ENCODE measurements around the gene STK24. TPM values are rescaled to one million over a fixed set of nuclear protein-coding genes. Genes with fewer than 3 reads are reported as not detected.

The STK24 gene
- total and polyA plus RNA-seq, 2 donors (not counting 1 experiment from before 2014, with no cell fraction given), result 53.2 to 73.1 TPM

DNA sequence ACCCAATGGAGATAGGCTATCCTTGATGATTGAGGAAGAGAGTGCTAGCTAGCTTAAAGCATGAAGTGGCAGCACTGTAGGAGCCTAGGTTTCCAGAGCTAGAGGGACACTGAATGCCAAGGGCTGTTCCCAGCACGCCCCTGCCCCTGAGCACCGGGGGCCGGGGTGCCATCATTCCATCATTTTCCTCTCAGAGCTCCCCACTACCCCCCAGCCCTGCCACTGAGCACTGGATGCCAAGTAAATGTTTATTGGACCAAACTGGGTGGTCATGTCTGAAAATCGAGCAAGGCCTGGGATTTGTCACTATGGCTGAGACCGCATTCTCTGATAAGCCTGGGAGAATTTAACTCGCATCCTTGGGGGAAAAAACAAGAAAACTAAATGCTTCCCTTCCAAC lies 142.8 kb downstream of the STK24 start:
- no peaks in the 10 kb centered on the region for H3K9me3 ChIP-seq (ENCODE audit: control insufficient read depth, insufficient read depth, low read depth, low read length)
- TF ChIP-seq, protein P1, sequence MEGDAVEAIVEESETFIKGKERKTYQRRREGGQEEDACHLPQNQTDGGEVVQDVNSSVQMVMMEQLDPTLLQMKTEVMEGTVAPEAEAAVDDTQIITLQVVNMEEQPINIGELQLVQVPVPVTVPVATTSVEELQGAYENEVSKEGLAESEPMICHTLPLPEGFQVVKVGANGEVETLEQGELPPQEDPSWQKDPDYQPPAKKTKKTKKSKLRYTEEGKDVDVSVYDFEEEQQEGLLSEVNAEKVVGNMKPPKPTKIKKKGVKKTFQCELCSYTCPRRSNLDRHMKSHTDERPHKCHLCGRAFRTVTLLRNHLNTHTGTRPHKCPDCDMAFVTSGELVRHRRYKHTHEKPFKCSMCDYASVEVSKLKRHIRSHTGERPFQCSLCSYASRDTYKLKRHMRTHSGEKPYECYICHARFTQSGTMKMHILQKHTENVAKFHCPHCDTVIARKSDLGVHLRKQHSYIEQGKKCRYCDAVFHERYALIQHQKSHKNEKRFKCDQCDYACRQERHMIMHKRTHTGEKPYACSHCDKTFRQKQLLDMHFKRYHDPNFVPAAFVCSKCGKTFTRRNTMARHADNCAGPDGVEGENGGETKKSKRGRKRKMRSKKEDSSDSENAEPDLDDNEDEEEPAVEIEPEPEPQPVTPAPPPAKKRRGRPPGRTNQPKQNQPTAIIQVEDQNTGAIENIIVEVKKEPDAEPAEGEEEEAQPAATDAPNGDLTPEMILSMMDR (conservative IDR thresholded peaks at IDR 0.05 in 1 of 2, IDR thresholded peaks at IDR 0.05 in 1 of 2; ENCODE audit: low read depth in 1 of 2, low read length in 2 of 2), result no peak
- TF ChIP-seq EZH2 (IDR thresholded peaks at IDR 0.05; ENCODE audit: low read length, missing control alignments), result no peak
- H3K9ac ChIP-seq (ENCODE audit: insufficient read depth, low read length), result no peak overlapping the region
- H4K20me1 ChIP-seq (ENCODE audit: control insufficient read depth, extremely low read depth, insufficient read depth, low read length), result no peaks in the 10 kb centered on the region
- no peak for DNase-seq (ENCODE audit: low read depth in 2 of 2)
- H3K79me2 ChIP-seq (ENCODE audit: control insufficient read depth, insufficient read depth, low read length), result no peaks in the 10 kb centered on the region
- H3K4me1 ChIP-seq (ENCODE audit: control insufficient read depth, extremely low read depth, insufficient read depth, low read length), result no peaks in the 10 kb centered on the region
- H2AFZ ChIP-seq (ENCODE audit: low read length), result no peak overlapping the region
- H3K4me3 ChIP-seq (replicated peaks in 1 of 4; ENCODE audit: control extremely low read depth in 1 of 4, insufficient read depth in 1 of 4, low read depth in 3 of 4, low read length in 4 of 4), result no peak overlapping the region
- no peak overlapping the region for H3K4me2 ChIP-seq (ENCODE audit: extremely low read depth, insufficient read depth, low read length)
- peaks cover 17% of the 10 kb centered on the region for H3K36me3 ChIP-seq (ENCODE audit: control insufficient read depth, insufficient read depth, low read length)
- no peaks in the 10 kb centered on the region for H3K27me3 ChIP-seq (ENCODE audit: control insufficient read depth, insufficient read depth, low read length)
- H3K27ac ChIP-seq (ENCODE audit: insufficient read depth, low read length), result no peak overlapping the region

DNA sequence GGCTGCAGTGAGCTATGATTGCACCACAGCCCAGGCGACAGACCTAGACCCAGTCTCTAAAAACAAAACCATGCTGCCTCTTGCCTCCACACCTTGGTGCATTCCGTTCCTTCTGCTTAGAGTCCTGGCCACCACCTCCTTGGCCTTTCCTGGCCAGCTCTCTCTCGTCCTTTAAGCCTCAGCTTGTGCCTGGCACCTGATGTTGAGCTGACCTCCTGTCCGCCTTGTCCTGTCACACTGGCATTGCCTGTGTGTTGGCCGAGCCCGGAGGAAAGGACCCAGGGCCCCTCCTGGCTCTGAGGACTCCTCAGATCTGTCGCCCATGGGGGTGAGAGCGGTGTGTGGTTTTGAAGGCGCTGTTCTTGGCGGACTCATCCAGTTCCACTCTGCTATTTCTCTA lies 143.3 kb downstream of the STK24 start:
- peaks cover 13% of the 10 kb centered on the region for H3K36me3 ChIP-seq (ENCODE audit: control insufficient read depth, insufficient read depth, low read length)
- no peak for DNase-seq (ENCODE audit: low read depth in 2 of 2)
- H4K20me1 ChIP-seq (ENCODE audit: control insufficient read depth, extremely low read depth, insufficient read depth, low read length), result no peaks in the 10 kb centered on the region
- no peak overlapping the region for H3K4me2 ChIP-seq (ENCODE audit: extremely low read depth, insufficient read depth, low read length)
- H3K27me3 ChIP-seq (ENCODE audit: control insufficient read depth, insufficient read depth, low read length), result no peaks in the 10 kb centered on the region
- H3K27ac ChIP-seq (ENCODE audit: insufficient read depth, low read length), result no peak overlapping the region
- H3K4me1 ChIP-seq (ENCODE audit: control insufficient read depth, extremely low read depth, insufficient read depth, low read length), result no peaks in the 10 kb centered on the region
- H3K4me3 ChIP-seq (replicated peaks in 1 of 4; ENCODE audit: control extremely low read depth in 1 of 4, insufficient read depth in 1 of 4, low read depth in 3 of 4, low read length in 4 of 4), result no peak overlapping the region
- no peak overlapping the region for H2AFZ ChIP-seq (ENCODE audit: low read length)
- TF ChIP-seq EZH2 (IDR thresholded peaks at IDR 0.05; ENCODE audit: low read length, missing control alignments), result no peak
- TF ChIP-seq, protein P1 (conservative IDR thresholded peaks at IDR 0.05 in 1 of 2, IDR thresholded peaks at IDR 0.05 in 1 of 2; ENCODE audit: low read depth in 1 of 2, low read length in 2 of 2), result no peak
- no peaks in the 10 kb centered on the region for H3K9me3 ChIP-seq (ENCODE audit: control insufficient read depth, insufficient read depth, low read depth, low read length)
- no peak overlapping the region for H3K9ac ChIP-seq (ENCODE audit: insufficient read depth, low read length)
- no peaks in the 10 kb centered on the region for H3K79me2 ChIP-seq (ENCODE audit: control insufficient read depth, insufficient read depth, low read length)

DNA sequence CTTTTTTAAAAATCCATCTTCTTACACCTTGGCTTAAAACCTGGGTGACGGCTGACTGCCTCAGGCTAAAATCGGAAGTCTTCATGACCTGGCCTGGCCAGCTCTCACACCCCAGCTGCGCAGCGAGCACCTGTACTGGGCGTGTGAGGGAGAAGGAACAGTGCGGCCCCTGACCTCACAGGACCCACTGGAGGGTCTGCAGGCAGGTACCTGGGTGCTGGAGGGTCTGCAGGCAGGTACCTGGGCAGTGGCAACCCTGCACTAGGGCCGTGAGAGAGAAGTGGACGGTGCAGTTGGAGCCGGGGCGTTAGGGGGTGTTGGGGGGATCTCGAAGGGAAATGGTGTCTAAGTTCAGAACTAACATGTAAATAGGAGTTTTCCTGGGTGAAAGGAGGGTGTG lies 144.3 kb downstream of the STK24 start:
- no peak for DNase-seq (ENCODE audit: low read depth in 2 of 2)
- Histone ChIP-seq H4K20me1 (ENCODE audit: control insufficient read depth, extremely low read depth, insufficient read depth, low read length) (no peaks in the 10 kb centered on the region), H3K9me3 (ENCODE audit: control insufficient read depth, insufficient read depth, low read depth, low read length) (no peaks in the 10 kb centered on the region), H3K4me1 (ENCODE audit: control insufficient read depth, extremely low read depth, insufficient read depth, low read length) (no peaks in the 10 kb centered on the region), H3K4me2 (ENCODE audit: extremely low read depth, insufficient read depth, low read length) (no peak overlapping the region), H3K36me3 (ENCODE audit: control insufficient read depth, insufficient read depth, low read length) (peaks cover 18% of the 10 kb centered on the region), H3K79me2 (ENCODE audit: control insufficient read depth, insufficient read depth, low read length) (no peaks in the 10 kb centered on the region), H3K27ac (ENCODE audit: insufficient read depth, low read length) (no peak overlapping the region), H3K27me3 (ENCODE audit: control insufficient read depth, insufficient read depth, low read length) (no peaks in the 10 kb centered on the region), H2AFZ (ENCODE audit: low read length) (no peak overlapping the region), H3K4me3 (replicated peaks in 1 of 4; ENCODE audit: control extremely low read depth in 1 of 4, insufficient read depth in 1 of 4, low read depth in 3 of 4, low read length in 4 of 4) (no peak overlapping the region), H3K9ac (ENCODE audit: insufficient read depth, low read length) (no peak overlapping the region)
- TF ChIP-seq, protein P1 (conservative IDR thresholded peaks at IDR 0.05 in 1 of 2, IDR thresholded peaks at IDR 0.05 in 1 of 2; ENCODE audit: low read depth in 1 of 2, low read length in 2 of 2), result no peak
- no peak for TF ChIP-seq EZH2 (IDR thresholded peaks at IDR 0.05; ENCODE audit: low read length, missing control alignments)
